NCI-H345 treated with DMSO at 0.1 percent for 48 hours (cell line): ENCODE results near the gene SFSWAP.
"Not testable (repeated sequence)": the region's sequence is repeated elsewhere in the genome, so short reads cannot be mapped to it uniquely, and the experiment has no call there.

Source experiments
- DNase-seq: peaks from one replicate; lab custom pipeline; 2025; ENCODE audit not compliant: unreplicated experiment; lab: John Stamatoyannopoulos, UW

SFSWAP gene

DNA sequence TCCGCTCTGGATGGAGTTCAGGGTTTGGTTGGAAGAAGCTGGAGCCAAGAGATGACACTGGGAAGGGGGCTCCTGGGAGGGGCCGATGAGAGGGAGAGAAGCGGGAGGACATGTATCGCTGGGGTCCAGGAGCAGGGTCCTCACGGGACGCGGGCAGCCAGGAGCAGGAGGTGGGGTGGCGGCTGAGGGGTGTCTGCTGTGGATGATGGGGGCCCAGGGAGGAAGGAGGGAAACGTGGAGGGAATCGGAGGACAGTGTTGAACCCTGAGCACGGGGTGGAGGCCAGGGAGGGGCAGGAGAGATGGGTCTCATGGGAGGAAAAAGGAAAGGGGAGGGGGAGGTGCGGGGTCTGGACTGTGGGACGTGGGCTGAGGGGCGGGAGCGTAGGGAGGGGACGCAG, 31.7 kb upstream of the SFSWAP start:
- not testable (repeated sequence) for DNase-seq

- not testable (repeated sequence) for DNase-seq
Observed at GRCh38 chr12:131679816-131680215, 31.1 kb upstream of the SFSWAP start.

- DNase-seq, result not testable (repeated sequence)
Observed at GRCh38 chr12:131680392-131681256, 30.3 kb upstream of the SFSWAP start.

DNA sequence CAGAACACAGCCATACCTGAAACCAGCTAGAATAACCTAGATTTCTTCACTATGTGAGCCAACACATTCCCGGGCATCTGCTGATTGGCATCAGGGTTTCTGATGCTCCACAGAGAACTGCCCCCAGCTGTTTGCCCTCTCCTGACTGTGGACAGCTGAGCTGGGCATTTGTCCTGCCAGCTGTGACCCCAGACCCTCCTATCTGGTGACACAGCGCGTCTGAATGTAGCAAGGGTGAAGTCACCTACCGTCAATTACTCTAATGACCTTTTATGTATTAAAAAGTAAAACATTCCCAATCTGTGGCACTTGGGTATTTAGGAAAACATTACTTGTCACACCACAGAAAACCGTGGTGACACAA, 29.7 kb upstream of the SFSWAP start:
- no peak for DNase-seq

DNA sequence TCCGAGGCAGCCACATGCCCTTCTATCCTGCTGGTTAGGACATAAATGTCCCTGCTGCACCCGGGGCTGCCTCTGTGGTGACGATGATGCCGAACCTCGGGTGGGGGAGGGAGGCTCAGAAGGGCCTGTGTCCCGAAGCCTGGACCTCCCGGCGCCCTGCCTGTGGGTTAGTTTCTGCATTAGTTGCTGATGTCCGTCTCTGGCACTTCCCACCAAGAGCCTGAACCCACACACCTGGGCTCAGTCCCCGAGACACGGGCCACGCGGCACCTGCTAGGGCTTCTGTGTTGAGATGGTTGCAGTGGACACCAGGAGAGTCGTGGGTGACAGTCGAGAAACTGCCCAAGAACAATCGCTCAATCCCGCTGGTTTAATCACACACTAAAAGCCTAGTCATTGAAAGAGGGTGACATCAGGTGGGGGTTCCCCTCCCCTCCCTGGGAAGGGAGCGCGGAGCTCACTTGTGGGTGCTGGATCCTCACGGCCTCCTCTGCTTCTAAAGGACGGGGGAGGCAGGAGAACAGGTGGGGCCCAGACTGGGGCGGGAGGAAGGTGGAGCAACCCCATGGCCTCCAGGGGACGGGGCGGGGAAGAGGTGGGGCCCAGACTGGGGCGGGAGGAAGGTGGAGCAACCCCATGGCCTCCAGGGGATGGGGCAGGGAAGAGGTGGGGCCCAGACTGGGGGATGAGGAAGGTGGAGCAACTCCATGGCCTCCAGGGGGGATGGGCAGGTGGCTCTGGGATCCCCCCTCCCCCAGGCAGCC, 29.0 kb upstream of the SFSWAP start:
- not testable (repeated sequence) for DNase-seq

GRCh38 chr12:131682510-131682895, 28.4 kb upstream of the SFSWAP start:
- no peak for DNase-seq

GRCh38 chr12:131683266-131684014, 27.4 kb upstream of the SFSWAP start:
- DNase-seq, result no peak

DNA sequence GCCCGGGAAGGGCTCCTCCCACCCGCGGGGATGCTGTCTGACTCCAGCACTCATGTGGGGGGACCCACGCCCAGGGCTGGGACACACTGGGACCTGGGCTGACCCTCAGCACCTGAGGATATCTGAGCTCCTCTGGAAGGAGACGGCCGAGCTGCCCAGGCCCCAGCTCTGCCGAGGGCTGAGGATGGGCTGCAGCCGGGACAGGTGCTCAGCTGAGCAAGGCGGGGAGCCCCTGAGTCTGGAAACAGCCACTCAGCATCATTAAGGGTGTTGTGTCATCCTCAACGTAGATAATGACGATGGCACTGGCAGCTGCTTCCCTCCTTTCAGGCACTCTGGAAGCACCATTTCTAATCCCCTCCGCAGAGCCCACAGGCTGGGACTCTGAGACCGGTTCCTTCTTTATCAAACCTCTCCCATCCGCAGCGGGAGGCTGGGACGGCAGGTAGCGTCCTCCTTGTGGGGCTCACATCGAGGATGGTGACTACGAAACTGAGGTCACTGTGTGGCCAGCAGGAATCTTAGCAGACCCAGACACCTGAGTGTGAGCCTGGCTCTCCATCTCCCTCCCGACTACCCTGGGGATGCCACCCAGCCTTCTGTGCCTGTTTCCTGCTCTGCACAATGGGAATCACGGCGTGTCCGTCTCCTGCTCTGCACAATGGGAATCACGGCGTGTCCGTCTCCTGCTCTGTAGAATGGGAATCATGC, 26.7 kb upstream of the SFSWAP start:
- peak; percentile 10 for DNase-seq

DNA sequence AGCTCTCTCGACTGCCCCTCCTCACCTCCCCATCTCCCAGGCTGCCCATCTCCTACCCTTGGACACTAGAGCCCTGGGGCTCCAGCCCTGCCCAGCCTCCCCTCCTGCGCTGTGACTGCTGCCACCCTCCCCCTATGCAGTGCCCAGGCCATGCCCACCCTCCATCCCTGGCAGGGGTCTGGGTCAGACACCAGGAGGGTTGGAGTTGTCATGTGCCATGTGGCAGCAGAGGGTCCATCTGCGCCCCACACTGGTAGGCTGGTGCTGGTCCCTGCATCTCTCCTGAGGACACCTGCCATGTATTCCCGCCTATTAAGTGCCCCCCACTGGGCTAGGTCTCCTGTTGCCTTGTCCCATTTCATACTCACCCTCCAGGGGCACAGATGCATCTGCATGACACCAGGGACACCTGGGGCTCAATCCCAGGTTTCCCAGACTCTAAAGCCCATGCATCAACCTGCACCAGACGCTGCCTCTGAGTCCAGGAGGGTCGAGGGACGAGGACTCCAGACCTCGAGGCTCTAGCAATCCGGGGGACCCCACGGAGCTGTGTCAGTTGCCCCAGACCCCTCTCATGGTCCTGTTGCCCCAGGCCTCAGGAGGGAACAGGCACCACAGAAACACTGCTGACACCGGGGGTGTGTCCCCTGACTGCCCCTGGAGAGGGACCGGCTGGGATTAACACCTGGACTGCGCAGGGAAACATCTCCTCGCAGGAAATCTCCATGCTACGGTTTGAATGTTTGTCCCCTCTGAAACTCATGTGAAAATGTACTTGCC, 23.4 kb upstream of the SFSWAP start:
- DNase-seq, result no peak

- DNase-seq, result no peak
Observed at GRCh38 chr12:131688131-131688844, 22.6 kb upstream of the SFSWAP start.

GRCh38 chr12:131688845-131689154, 22.1 kb upstream of the SFSWAP start:
- DNase-seq, result no peak

- no peak for DNase-seq
Observed at GRCh38 chr12:131690320-131690719, 20.6 kb upstream of the SFSWAP start.

GRCh38 chr12:131692431-131692830, 18.5 kb upstream of the SFSWAP start:
- no peak for DNase-seq

GRCh38 chr12:131693149-131693548, 17.7 kb upstream of the SFSWAP start:
- no peak for DNase-seq

DNA sequence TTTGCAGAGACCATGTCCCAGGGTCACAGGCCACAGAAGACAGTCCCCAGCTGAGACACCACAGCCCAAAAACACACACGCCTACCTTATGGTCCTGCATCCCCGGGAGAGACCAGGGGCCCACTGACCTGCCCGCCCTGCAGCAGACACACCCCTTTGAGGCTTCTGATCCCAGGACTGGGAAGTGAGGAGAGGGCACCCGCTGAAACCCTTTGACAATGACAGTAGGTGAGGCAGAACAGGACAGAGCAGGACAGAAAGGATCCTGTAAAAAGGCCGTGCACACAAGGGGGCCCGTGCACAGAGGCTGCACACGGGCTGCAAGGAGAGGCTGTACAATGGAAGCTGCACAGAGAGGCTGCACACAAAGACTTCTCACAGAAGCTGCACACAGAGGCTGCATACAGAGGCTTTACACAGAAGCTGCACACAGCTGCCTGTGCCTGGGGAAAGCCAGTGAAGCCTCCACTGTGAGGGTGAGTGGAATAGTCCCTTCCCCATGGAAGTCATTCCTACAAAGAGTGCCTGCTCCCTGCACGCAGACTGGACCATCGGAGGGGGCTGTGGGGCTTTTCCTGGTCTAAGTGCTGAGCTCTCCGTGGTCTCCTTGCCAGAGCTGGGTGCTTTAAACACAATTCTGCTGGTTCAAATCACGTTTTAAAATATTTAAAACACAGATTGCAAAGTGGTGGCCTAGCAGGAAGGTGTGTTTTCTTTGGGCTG, 16.6 kb upstream of the SFSWAP start:
- no peak for DNase-seq

- no peak for DNase-seq
Observed at GRCh38 chr12:131695968-131696367, 14.9 kb upstream of the SFSWAP start.

DNA sequence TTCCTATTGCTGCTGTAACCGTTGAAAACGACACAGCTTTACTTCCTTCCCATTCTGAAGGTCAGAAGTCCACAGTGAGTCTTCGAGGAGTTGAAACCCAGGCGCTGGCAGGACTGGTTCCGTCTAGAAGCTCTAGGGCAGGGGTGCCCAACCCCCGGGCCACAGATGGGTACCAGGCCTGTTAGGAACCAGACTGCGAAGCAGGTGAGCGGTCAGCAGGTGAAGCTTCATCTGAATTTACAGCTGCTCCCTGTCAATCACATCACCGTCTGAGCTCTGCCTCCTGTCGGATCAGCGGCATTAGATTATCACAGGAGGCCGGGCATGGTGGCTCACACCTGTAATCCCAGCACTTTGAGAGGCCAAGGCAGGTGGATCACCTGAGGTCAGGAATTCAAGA, 12.6 kb upstream of the SFSWAP start:
- no peak for DNase-seq

DNA sequence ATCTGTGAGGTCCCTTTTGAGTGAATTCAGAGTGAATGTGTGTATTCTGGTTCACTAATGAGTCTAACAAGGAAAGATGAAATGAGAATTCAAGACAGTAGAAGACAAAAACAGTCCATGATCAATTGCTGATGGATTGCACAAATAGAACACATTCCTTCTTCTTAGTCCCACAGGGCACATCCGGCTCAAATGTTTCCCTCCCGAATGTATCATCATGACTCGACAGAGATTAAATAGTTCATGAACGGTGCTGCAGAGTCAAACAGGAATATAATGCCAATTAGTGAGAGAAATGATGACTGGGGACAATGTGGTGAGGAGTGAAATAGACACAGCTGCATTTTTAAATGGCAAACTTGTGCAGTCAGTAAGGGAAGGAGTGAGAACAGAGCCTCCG, 11.5 kb upstream of the SFSWAP start:
- DNase-seq, result no peak

DNA sequence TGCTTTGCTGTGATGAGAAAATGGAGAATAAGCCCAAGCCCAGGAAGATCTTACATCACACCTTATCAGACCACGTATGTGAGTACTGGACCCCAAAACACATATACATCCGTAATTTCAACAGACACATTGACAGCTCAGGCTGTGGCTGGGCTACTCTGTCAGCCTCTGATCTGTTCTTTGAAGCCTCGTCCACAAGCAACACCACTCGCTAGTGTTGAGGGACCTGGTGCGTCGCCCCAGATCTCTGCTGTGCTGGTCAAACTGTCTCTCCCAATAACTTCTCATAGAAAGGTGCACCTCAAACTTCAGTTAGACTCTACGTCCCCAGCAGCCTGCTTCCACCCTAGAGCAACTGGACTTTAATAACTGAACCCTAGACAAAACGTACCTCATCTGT, 10.6 kb upstream of the SFSWAP start:
- no peak for DNase-seq
